ENCODE measurements around the gene PLEKHO1.
"Not testable (repeated sequence)": the region's sequence is repeated elsewhere in the genome, so short reads cannot be mapped to it uniquely, and the experiment has no call there.

The PLEKHO1 gene

GRCh38 chr1:150173141-150173585 is 23.4 kb downstream of the PLEKHO1 start:
- no peak for DNase-seq (ENCODE audit: low read depth)

GRCh38 chr1:150176593-150176992 is 26.9 kb downstream of the PLEKHO1 start:
- DNase-seq (ENCODE audit: low read depth), result no peak

- no peak for DNase-seq (ENCODE audit: low read depth)
Measured at GRCh38 chr1:150178548-150178947, 28.8 kb downstream of the PLEKHO1 start.

- DNase-seq (ENCODE audit: low read depth), result no peak
Measured at GRCh38 chr1:150179867-150180266, 30.2 kb downstream of the PLEKHO1 start.

GRCh38 chr1:150180474-150180873 is 30.8 kb downstream of the PLEKHO1 start:
- DNase-seq (ENCODE audit: low read depth), result no peak

- no peak for DNase-seq (ENCODE audit: low read depth)
Measured at GRCh38 chr1:150182247-150182646, 32.5 kb downstream of the PLEKHO1 start.

- no peak for DNase-seq (ENCODE audit: low read depth)
Measured at GRCh38 chr1:150183061-150183460, 33.3 kb downstream of the PLEKHO1 start.

- DNase-seq (ENCODE audit: low read depth), result no peak
Measured at GRCh38 chr1:150185481-150185880, 35.8 kb downstream of the PLEKHO1 start.

GRCh38 chr1:150186438-150186788 is 36.7 kb downstream of the PLEKHO1 start:
- DNase-seq (ENCODE audit: low read depth), result not testable (repeated sequence)

- DNase-seq (ENCODE audit: low read depth), result no peak
Measured at GRCh38 chr1:150186789-150187559, 37.3 kb downstream of the PLEKHO1 start.

- no peak for DNase-seq (ENCODE audit: low read depth)
Measured at GRCh38 chr1:150187560-150187931, 37.8 kb downstream of the PLEKHO1 start.

- DNase-seq (ENCODE audit: low read depth), result no peak
Measured at GRCh38 chr1:150192012-150192411, 42.3 kb downstream of the PLEKHO1 start.

- DNase-seq (ENCODE audit: low read depth), result no peak
Measured at GRCh38 chr1:150194381-150195031, 44.8 kb downstream of the PLEKHO1 start.

GRCh38 chr1:150196417-150196816 is 46.7 kb downstream of the PLEKHO1 start:
- no peak for DNase-seq (ENCODE audit: low read depth)

GRCh38 chr1:150207281-150207971 is 57.7 kb downstream of the PLEKHO1 start:
- DNase-seq (ENCODE audit: low read depth), result no peak

- DNase-seq (ENCODE audit: low read depth), result not testable (repeated sequence)
Measured at GRCh38 chr1:150208460-150208859, 58.7 kb downstream of the PLEKHO1 start.

Data from CMK (cell line).